IPS-11a (cell line): ENCODE data around the gene COX7A2L.
"Not testable (repeated sequence)": the region's sequence is repeated elsewhere in the genome, so short reads cannot be mapped to it uniquely, and the experiment has no call there.

ENCODE experiments used
- H3K4me3 ChIP-seq: one replicate; pipeline ENCODE4 v1.5.1; 2013; ENCODE audit warnings: low read depth, low read length, control low read depth

Gene COX7A2L, protein sequence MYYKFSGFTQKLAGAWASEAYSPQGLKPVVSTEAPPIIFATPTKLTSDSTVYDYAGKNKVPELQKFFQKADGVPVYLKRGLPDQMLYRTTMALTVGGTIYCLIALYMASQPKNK

DNA sequence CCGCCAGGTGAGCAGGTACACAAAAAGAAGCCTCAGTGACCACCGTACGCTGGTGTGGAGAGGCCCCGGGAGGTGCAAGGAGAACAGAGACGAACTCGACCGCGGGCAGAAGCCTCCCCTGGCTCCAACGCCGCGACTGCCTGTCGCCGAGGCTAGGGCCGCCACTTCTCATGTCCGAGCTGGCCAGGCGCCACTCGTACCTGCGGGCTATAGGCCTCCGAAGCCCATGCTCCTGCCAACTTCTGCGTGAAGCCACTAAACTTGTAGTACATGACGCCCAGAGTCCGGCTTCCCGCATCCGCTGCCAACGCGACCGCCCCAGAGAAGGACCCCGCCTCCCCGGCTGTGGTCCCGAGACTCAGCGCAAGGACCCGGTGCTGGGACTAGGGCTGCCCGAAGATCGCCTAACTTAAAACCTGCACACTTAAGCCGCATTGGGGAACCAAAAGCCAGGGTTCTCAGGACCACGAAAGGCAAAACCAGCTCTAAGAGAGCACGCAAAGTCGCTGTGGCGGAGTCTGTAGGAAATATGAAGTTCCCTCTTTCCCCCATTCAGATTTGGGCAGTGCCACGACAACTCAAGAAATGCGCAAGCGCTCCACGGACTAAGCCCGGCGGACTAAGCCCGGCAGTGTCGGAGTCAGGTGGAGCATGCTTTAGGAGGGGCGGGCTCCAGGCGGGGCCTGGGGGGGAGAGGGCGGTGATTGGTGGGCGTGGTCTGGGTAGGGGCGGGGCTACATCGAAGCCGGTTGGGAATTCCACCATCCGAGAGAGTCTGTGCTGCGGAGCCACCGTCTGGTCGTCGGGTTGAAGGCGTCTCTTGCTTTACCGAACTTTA lies at the start of gene COX7A2L:
TSS of gene COX7A2L (minus strand) at position 328 of the 838 bp plus-strand sequence. CDS start at position 272, 56 bp downstream.
- H3K4me3 ChIP-seq = peak within 1 kb of the TSS; percentile 97

DNA sequence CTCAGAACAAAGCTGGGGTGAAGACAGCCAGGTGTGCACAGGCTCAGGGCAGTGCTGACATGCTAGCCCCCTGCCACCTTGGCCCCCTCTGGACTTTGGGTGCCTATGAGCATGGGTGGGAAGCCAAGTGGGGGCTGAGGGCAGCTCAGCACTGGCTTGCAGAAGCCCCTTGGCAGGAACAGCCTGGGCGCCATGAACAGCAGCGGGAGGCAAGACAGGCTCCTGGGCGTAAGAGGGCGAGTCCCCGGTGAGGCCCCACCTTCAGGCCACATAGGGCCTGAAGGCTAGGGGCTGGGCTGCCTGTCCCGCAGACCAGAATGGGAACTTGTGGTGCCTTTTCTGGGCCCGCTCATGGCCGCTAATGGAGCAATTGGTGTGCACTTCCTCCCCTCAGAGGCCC lies 47.0 kb upstream of the COX7A2L start:
- H3K4me3 ChIP-seq = no peak overlapping the region

DNA sequence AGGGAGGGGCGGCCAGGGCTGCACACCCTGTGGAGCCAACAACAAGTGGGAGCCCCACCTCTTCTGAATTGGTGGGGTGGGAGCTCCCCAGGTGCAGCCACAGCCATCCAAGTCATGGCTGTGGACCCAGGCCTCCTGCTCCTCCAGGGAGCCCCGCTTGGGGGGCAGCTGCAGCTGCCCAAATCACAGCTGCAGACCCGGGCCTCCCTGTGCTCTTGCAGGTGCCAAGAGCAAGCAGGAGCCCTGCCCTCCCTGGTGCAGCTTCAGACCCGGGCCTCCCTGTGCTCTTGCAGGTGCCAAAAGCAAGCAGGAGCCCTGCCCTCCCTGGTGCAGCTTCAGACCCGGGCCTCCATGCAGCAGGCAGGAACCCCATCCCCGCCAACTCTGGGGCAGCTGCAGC lies 46.5 kb upstream of the COX7A2L start:
- no peak overlapping the region for H3K4me3 ChIP-seq

DNA sequence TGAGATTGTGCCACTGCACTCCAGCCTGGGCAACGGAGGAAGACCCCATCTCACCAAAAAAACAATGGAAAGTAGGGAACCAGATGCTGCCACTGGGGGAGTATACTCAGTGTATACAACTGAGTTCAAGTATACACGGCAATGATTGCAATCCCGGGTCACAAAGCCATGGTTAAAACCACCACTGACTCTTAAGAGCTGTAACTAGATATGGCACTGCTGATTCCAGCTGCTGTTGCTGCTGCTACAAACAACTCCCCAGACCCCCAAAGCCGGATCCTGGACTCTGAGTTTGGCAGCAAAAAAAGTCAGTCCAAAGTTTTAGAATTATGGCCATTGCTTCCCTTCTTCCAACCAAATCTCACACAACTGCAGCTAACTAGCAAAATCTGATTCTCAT lies 43.7 kb upstream of the COX7A2L start:
- no peak overlapping the region for H3K4me3 ChIP-seq

DNA sequence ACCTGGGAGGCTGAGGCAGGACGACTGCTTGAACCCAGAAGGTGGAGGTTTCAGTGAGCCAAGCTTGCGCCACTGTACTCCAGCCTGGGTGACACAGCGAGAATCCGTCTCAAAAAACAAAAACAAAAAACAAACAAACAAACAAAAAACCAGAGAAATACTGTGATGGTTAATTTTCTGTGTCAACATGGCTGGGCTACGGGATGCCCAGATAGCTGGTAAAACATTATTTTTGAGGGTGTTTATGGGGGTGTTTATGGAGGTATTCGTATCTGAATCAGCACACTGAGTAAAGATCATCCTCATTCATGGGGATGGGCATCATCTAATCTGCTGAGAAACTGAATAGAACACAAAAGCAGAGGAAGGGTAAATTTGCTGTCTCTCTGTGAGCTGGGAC lies 40.8 kb upstream of the COX7A2L start:
- H3K4me3 ChIP-seq = no peak overlapping the region

DNA sequence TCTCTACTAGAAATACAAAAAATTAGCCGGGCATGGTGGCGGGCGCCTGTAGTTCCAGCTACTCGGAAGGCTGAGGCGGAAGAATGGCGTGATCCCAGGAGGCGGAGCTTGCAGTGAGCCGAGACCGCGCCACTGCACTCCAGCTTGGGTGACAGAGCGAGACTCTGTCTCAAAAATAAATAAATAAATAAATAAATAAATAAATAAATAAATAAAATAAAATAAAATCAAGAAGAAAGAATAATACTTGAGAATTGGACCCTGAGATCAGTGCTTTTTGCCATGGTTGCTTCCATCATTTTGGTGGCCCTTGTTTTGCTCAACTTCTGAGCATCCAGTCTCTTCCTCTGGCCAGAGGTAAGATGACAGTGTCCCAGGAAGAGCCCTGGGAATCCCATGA lies 37.0 kb upstream of the COX7A2L start:
- H3K4me3 ChIP-seq = not testable (repeated sequence)

DNA sequence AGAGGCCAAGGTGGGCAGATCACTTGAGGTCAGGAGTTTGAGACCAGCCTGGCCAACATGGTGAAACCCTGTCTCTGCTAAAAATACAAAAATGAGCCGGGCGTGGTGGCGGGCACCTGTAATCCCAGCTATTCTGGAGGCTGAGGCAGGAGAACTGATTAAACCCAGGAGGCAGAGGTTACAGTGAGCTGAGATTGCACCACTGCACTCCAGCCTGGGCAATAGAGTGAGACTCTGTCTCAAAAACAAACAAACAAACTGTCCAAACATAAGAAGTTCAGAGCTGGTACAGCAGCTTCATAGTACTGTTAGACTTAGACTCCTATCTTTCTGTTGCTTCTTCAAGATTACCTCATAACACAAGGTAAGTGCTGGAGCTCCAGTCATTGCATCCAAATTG lies 32.3 kb upstream of the COX7A2L start:
- H3K4me3 ChIP-seq = not testable (repeated sequence)

DNA sequence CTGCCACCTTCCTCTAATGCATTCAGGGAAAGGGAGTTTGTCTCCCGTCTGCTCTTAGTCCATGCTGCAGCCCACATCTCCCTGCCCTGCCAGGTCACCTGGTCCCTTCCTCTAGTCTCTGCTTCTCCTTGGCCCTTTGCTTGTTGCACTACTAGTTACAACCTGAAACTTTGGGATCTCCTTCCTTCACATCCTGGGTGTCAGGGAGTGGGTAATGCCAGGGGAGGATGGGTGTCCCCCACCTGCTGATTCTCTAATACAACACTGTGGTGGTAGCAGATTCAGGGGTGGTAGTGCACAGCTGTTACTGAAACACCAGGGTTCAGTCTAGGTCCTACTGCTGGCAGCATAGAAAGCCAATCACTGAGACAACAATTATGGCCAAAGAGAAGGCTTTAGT lies 31.2 kb upstream of the COX7A2L start:
- H3K4me3 ChIP-seq = no peak overlapping the region

DNA sequence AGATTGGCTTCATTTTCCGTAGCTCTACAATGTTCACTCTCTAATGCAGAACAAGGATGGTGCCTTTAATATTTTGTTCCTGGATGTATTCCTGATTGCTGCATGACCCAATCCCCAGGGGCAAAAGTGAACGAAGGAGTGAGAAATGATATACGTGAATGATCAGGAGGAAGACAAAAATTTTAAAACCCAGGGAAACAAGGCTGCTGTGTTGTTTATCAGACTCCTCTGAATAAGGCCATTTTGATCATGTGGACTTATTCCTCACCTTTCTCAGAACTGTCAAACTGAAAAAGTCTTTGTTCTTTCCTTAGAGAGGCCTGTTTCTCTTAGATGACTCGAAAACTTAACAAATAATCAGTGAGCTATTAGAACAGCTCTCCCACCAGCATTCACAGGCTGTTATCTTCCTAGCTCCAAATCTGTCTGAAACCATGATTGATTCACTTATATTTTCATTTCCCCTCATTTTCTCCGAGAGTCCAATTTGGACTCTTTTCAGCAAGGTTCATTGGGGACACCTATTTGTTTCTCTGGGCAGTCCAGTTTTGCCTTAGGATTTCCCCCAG lies 29.5 kb upstream of the COX7A2L start:
- no peak overlapping the region for H3K4me3 ChIP-seq

DNA sequence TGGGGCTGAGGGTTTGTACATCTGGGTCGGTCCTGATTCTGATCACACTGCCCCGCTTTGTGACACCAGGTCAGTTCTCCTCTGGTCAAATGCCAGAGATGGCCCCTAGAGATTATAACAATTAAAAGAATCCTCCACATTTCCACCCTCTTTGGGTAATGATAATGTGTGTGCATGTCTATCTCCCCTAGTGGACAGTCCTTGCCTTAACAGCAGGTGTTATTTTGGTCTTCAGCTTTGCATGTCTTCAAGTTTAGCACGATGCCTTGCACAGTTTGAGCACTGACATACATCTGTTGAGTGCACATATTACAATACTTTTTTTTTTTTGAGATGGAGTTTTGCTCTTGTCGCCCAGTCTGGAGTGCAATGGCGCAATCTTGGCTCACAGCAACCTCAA lies 25.7 kb upstream of the COX7A2L start:
- no peak overlapping the region for H3K4me3 ChIP-seq

DNA sequence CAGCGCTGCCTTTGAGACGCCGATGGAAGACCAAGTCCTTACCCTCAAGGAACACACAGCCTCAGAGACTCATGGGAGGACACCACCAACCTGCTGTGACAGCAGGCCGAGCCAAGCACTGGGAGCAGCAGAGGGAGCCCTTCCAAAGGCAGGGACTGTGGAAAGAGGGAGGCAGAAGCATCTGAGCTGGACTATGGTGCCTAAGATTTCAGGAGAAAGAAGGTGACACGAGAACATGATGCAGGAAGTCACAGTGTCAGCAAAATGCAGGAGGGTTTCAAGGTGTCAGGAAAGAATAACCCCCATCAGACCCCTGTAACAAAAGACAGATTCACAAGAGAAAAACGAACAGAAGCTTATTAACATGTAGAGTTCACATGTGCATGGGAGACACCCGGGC lies 24.2 kb upstream of the COX7A2L start:
- H3K4me3 ChIP-seq = no peak overlapping the region

DNA sequence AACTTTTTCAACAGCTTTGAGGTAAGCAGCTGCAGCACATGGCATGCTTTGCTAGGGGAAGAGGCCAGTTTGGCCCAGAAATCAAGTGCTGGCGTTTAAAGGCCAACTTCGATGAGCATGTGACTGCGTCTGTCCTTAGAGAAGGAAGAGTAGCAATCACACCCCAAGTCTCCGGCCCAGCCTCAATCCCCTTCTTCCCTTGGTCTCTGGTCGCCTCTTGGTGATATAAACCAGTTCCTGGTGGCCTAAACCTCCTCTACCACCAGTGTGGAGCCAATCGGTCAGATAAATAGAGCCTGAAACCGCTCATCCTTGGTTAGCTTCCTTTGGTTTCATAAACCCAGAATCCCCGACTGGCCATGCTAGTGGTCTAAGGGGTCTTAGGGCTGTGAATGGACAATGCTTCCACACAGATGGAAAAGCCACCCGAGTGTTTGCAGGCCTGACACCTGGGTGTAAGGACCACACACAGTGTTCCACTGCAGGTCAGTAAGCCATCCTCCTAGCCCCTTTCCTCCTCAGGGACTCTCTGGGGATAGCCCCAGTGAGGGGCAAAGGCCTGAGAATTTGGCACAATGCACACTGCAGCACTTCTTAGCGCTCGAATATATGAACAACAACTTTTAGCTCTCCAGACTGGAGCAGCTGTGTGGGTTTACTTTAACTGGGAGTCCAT lies 23.0 kb upstream of the COX7A2L start:
- no peak overlapping the region for H3K4me3 ChIP-seq

DNA sequence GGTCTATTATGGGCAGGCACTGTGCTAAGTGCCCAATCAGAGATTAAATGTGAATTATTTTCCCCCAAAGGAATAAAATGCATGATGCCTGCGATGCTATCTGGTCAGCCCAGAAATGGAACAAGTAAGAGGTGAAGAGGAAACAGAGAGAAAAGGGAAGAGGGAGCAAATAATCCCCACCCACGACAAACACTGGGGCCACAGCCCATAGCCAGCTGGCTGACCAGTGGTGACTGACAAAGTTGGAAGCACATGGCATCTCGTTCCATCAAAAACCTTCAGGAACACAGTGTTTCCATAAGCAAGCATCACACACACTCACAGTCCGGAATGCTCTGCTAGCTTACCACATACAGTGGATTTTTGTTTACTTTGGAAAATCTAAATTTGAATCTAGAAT lies 21.1 kb upstream of the COX7A2L start:
- H3K4me3 ChIP-seq = no peak overlapping the region

DNA sequence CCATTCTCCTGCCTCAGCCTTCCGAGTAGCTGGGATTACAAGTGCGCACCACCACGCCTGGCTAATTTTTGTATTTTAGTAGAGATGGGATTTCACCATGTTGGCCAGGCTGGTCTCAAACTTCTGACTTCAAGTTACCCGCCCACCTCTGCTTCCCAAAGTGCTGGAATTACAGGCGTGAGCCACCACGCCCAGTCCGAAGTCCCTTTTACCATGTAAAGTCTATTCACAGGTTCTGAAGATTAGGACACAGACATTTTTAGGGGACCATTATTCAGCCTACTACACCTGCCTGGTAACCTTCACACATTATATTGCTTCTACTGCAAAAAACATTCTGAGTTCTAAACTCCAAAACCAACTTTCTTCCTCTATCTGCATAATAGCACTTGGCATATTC lies 19.0 kb upstream of the COX7A2L start:
- H3K4me3 ChIP-seq = not testable (repeated sequence)

DNA sequence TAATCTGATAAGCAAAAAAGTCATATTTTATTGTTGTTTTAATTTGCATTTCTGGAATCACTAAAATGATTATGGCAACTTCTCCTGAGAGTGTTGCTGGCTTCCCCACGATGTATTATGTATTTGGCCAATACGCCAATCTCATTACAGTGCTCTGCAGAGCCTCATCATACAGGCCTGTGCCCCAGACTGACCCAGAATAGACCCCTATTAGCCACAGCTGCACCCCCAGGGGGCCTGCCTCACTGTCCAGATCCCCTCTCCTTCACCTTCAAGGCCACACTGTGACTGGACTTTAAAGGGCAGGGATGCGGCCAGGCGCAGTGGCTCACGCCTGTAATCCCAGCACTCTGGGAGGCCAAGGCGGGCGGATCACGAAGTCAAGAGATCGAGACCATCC lies 17.4 kb upstream of the COX7A2L start:
- no peak overlapping the region for H3K4me3 ChIP-seq

DNA sequence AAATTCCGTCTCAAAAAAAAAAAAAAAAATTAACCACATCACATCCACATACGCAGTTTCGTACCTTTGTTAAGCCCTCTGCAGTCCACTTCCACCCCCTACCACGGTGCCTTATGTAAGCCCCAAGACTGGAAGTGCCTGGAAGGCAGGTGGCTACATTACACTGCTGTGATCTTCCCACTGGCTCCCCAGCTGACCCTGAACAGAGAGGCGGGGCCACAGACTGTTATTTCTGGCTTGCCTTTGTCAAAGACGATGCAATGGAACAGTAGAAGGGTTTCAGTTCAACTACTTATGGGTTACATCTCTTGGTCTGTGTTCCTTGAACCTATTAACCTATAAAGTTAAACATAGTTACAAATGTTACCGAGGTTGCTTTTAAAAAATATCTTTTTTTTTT lies 15.7 kb upstream of the COX7A2L start:
- H3K4me3 ChIP-seq = no peak overlapping the region

DNA sequence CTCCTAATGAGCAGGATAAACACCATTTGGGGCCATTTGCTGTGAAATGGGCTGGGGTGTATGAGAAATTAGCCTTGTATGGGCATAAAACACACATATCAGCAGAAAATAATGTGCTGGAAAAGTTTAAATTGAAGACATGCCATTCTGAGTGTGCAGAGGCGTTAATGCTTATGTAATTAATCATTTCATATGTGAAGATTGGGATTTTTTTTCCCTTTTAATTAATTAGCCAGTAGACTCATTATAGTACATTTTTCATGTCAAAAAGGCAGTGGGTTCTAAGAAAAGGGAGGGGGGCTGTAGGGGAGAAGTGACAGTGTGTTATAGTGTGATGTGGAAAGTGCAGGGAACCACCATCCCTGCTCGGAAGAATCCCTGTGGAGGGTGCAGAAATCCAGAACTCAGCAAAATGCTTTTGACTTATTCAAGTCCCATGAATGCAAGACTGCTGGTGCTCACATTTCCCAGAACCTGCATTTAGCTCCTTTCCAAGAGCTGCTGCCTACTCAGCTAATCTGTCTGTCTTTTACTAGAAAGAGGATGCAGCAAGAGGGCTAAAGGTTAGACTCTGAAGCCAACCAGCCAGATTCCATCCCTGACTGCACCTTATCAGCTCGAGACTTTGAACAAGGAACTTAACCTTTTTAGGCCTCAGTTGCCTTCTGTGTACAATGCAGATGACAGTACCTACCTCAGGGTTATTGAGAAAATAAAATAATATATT lies 11.6 kb upstream of the COX7A2L start:
- no peak overlapping the region for H3K4me3 ChIP-seq

DNA sequence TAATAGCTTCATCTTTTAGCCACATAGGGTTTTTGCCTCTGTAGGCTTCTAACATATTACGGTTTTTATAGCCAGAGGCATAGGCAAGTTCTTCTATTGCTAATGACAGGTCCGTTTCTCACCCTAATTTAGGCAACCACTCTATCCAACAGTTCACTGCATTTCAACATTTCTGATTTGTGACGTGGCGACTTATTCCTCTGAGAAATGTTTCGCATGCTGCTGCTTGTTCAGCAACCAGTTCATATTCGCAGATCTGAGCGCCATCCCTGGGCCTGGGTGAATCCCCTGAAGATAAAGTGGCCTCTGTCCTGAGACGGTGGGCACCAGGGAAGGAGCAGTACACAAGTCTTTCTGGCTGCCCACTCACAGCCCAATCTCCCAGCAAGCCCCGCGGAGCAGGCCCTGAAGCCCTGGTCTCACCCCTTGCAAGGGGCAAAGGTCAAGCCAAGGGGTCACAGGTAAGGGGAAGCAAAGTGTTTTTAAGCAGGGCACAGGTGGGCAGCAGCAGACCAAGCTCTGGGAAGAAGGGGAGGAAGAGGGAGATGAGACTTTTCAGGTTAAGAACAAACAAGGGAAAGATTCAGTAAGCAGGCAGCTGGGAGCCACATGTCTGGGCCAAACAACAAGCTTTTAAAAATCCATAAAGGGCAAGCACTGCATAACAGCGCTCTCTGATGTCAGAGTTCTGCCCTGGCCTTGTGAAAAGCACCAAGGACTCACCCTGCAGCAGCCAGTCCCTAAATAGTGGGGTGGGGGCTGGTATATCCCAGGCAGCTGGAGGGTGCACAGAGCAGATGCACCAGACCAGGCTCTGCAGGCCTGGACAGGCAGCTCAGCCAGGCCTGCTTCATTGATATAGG lies 10.8 kb upstream of the COX7A2L start:
- no peak overlapping the region for H3K4me3 ChIP-seq

DNA sequence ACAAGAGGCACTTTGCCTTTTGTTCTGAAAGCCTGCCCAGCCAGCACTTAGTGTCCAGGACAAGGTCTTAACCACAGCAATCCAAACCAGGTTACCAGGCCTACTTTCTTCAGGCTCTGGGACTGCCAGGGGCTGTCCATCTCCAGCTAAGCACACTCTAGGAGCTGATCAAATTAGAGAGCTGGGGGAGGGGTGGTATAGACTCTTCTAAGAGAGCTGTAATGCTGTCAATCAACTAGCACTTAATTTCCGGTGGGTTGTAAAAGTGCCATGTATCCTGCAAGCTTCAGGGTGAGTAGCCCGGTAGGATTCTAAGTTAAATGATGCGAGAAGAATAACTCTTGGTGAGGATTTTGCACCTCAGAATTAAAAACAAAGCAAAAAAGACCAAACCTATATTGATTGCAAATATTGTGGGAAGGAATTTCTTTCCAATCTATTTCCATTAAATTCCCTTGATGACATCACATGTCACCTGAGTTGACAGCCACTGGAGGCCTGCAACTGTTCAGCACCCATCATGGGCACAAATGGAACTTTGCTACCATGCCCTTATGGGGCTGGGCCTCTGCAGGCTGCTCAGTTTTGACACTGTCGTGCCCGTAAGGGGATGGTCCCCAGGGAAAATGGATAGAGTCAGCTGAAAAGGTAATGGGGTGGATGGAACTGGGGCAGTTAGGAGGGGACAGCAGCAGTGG lies 8.7 kb upstream of the COX7A2L start:
- no peak overlapping the region for H3K4me3 ChIP-seq
